Small intestine (tissue), 7 donors: ENCODE measurements around the gene ITPR1. TPM values are rescaled to one million over a fixed set of nuclear protein-coding genes. Genes with fewer than 3 reads are reported as not detected.
"Not testable (repeated sequence)": the region's sequence is repeated elsewhere in the genome, so short reads cannot be mapped to it uniquely, and the experiment has no call there.

Source experiments
- DNase-seq, 2 donors: peaks; one replicate each; pipeline versions ENCODE4 v3.0.0 to v3.0.0-alpha.2; 2013
- FAIRE-seq: peaks from 2 replicates; lab custom pipeline; 2012; peaks lifted over from hg19 to GRCh38; lab: Jason Lieb, UNC
- H3K27ac ChIP-seq, 3 donors: one replicate each; pipeline ENCODE4 v1.5.1; 2013; ENCODE audit warnings: low read length in 2 of 3, mild to moderate bottlenecking in 2 of 3, control low read depth in 1 of 3, inconsistent platforms in 1 of 3, low read depth in 1 of 3, moderate library complexity in 1 of 3
- H3K27me3 ChIP-seq, 3 donors: one replicate each; pipeline ENCODE4 v1.6.1; 2013; ENCODE audit warnings: low read length in 3 of 3, inconsistent platforms in 1 of 3; ENCODE audit not compliant: control insufficient read depth in 3 of 3, insufficient read depth in 3 of 3
- H3K36me3 ChIP-seq, 3 donors: one replicate each; pipeline ENCODE4 v1.6.1; 2013; ENCODE audit warnings: low read length in 3 of 3, inconsistent platforms in 1 of 3, low read depth in 1 of 3, mild to moderate bottlenecking in 1 of 3, moderate library complexity in 1 of 3; ENCODE audit not compliant: control insufficient read depth in 3 of 3, insufficient read depth in 2 of 3
- H3K4me1 ChIP-seq, 3 donors: one replicate each; pipeline ENCODE4 v1.6.1; 2013; ENCODE audit warnings: low read length in 2 of 3, inconsistent platforms in 1 of 3, low read depth in 1 of 3, mild to moderate bottlenecking in 1 of 3, moderate library complexity in 1 of 3; ENCODE audit not compliant: control insufficient read depth in 3 of 3, insufficient read depth in 2 of 3
- H3K4me3 ChIP-seq, 3 donors: one replicate each; pipeline ENCODE4 v1.5.1; 2013; ENCODE audit warnings: low read length in 3 of 3, control low read depth in 1 of 3, inconsistent platforms in 1 of 3, low read depth in 1 of 3, mild to moderate bottlenecking in 1 of 3, moderate library complexity in 1 of 3
- H3K9me3 ChIP-seq, 2 donors: one replicate each; pipeline ENCODE4 v1.6.1; 2013; ENCODE audit warnings: low read depth in 1 of 2, low read length in 1 of 2; ENCODE audit not compliant: control insufficient read depth in 2 of 2, insufficient read depth in 1 of 2
- WGBS, 3 donors: extraction: QIAGEN DNeasy Blood & Tissue Kit; methylation state at CpG; one replicate each; pipeline ENCODE4 v1.1.7; 2013; 5-methylcytosine and 5-hydroxymethylcytosine counted together
- polyA plus RNA-seq, 4 donors: library from polyadenylated mRNA; stranded (reverse) in 3 of 4; unstranded in 1 of 4; fragments of 200-250 nt in 3 of 4; fragments of 120-200 nt in 1 of 4; gene quantifications; one replicate each; pipeline versions ENCODE4 v1.2.1 to v1.2.3, GENCODE V29; 2013
- donor health status: healthy with polysubstance abuse.
- donor health status: control.
- donor health status: control.
- donor health status: Bipolar disorder and iron deficiency.
- donor health status: healthy.

Gene ITPR1
- polyA plus RNA-seq, 4 donors = 0.89 to 13.8 (median 5.1) TPM

DNA sequence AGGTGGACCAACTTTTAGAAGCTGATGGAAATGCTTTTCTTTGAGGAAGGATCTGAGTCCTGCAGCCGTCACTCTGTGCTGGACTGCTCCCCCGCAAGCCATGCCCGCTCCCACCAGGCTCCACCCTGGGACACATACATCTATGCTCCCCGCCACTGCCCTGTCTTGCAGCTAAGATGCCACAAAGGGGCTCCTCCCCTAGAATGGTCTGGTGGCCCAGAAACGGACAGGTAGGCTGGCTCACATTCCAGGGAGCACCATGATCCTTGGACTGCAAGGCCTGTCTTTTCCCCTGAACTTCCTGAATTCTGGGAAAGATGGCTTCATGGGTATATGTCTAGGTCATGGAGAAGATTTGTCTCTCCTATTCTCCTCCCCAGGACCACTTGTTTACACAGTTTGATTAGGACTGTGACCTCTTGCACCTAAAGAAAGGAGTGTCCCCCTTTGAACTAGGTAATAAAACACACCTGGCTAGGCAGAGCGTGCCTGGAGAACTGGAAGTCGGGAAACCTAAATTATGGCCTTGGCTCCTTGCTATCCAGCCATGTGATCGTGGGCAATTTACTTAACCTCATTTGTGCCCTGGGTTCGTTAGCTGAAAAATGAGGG is 265.2 kb downstream of the ITPR1 start:
- DNase-seq (peak; percentile 72 to 85), FAIRE-seq (no peak)
- 22 to 60% (median 43%) methylated on average over 9 of the region's 9 CpGs for WGBS, 3 donors
- peak overlapping the region in 2 of 3 donors; percentile 59 to 71 for H3K27ac ChIP-seq
- peaks cover 0 to 61% (median 11%) of the 10 kb centered on the region in 3 donors for H3K4me1 ChIP-seq
- no peaks in the 10 kb centered on the region for H3K27me3 ChIP-seq
- H3K4me3 ChIP-seq = no peak overlapping the region
- peaks cover 0 to 2% (median 0%) of the 10 kb centered on the region in 3 donors for H3K36me3 ChIP-seq
- H3K9me3 ChIP-seq = peaks cover 0 to 9% of the 10 kb centered on the region in 2 donors

DNA sequence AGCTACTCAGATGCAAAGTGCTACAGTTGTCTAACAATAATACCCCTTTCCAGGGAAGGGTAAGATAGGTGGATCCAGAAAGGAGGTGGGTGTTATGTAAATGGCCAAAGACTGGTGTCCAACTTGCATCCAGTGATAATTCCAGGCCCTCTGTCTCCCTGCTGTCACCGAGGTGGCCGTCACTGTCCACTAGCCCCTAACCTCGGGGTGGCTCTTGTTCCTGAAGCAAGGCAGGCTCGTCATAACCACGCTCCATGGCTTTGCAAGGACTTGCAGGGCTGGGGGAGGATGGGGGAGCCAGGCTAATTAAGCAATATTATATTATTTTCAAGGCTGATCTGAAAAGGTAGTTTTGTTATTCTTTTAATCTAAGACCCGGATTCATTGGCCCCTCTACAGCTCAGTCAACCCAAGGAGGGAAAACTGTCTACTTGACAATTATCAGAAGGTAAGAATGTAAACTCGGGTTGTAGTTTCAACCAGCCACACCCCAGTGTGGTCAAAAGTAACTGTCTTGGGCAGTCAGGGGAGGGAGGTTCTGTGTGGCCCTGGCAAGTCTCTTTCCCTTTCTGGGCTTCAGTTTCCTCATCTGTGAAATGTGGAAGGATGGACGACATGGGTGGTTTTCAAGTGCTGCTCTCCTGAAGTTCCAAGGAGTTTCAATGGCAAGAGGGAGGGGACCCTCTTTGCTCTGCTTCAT is 266.0 kb downstream of the ITPR1 start:
- Histone ChIP-seq H3K4me3 (no peak overlapping the region), H3K36me3 (peaks cover 0 to 2% (median 0%) of the 10 kb centered on the region in 3 donors), H3K9me3 (peaks cover 0 to 9% of the 10 kb centered on the region in 2 donors), H3K4me1 (peaks cover 0 to 56% (median 11%) of the 10 kb centered on the region in 3 donors), H3K27me3 (no peaks in the 10 kb centered on the region), H3K27ac (peak overlapping the region in 2 of 3 donors; percentile 59 to 71)
- WGBS, 3 donors = 61 to 79% (median 69%) methylated on average over 8 of the region's 8 CpGs
- FAIRE-seq (no peak), DNase-seq (peak in 1 of 2 donors; percentile 38)

DNA sequence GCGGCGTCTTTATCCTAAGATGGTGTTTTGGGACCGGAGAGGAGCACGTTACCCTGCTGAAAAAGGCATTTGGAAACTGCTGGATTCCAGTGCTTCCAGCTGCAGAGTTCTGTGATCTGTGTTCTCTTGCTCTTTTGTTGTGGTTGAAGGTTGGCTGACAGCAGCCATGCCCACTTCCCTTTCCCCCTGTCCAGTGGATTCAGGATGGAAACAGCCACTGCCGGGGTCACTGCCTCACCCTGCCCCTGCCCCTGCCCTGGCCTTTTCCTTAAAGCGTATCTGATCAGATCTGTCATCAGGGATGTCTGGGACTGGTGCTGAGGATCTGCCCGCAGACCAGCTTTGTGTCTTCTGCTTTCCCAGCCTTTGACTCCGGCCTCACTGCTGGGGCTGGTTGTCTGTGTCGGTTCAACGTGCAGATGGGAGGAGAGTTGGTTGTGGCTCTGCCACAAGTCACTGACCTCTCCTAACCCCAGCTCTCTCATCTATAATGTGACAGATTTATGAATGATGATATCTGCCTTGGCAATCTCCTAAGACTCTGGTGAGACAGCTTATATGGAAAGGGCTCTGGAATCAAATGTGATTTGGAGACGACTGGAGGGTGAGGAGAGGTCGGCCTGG is 266.7 kb downstream of the ITPR1 start:
- peaks cover 0 to 50% (median 11%) of the 10 kb centered on the region in 3 donors for H3K4me1 ChIP-seq
- DNase-seq (peak; percentile 28 to 65), FAIRE-seq (no peak)
- H3K4me3 ChIP-seq = no peak overlapping the region
- WGBS, 3 donors = 33 to 62% (median 47%) methylated on average over 12 of the region's 12 CpGs
- H3K9me3 ChIP-seq = peaks cover 0 to 9% of the 10 kb centered on the region in 2 donors
- H3K27me3 ChIP-seq = no peaks in the 10 kb centered on the region
- no peak overlapping the region for H3K27ac ChIP-seq
- H3K36me3 ChIP-seq = peaks cover 0 to 2% (median 0%) of the 10 kb centered on the region in 3 donors

GRCh38 chr3:4761759-4762158 is 268.6 kb downstream of the ITPR1 start:
- WGBS, 3 donors = 84 to 92% (median 86%) methylated on average over 5 of the region's 5 CpGs
- no peak overlapping the region for H3K27ac ChIP-seq
- DNase-seq = no peak
- H3K4me3 ChIP-seq = no peak overlapping the region
- FAIRE-seq = no peak
- H3K27me3 ChIP-seq = no peaks in the 10 kb centered on the region
- peaks cover 0 to 2% (median 0%) of the 10 kb centered on the region in 3 donors for H3K36me3 ChIP-seq
- peaks cover 0 to 18% of the 10 kb centered on the region in 2 donors for H3K9me3 ChIP-seq
- H3K4me1 ChIP-seq = peaks cover 0 to 33% (median 9%) of the 10 kb centered on the region in 3 donors

DNA sequence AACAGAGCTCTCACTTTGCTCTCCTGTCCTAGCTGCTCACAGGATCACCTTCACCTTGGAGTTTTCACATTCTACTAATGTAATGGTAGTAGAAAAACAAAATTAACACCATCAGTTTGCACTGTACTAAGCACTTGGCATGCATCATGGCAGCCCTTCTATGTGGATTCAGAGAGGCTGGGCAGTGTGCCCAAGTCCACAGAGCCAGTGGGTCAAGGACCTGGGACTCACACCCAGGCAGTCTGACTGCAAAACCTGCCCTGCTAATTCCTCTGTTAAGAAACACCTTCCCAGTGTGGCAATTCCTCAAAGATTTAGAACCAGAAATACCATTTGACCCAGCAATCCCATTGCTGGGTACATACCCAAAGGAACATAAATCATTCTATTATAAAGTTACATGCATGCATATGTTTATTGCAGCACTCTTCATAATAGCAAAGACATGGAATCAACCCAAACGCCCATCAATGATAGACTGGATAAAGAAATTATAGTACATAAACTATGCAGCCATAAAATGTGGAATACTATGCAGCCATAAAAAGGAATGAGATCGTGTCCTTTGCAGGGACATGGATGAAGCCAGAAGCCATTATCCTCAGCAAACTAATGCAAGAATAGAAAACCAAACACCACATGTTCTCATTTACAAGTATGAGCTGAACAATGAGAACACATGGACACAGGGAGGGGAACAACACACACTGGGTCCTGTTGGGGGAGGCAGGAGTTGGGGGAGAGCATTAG is 269.5 kb downstream of the ITPR1 start:
- not testable (repeated sequence) for FAIRE-seq, DNase-seq

DNA sequence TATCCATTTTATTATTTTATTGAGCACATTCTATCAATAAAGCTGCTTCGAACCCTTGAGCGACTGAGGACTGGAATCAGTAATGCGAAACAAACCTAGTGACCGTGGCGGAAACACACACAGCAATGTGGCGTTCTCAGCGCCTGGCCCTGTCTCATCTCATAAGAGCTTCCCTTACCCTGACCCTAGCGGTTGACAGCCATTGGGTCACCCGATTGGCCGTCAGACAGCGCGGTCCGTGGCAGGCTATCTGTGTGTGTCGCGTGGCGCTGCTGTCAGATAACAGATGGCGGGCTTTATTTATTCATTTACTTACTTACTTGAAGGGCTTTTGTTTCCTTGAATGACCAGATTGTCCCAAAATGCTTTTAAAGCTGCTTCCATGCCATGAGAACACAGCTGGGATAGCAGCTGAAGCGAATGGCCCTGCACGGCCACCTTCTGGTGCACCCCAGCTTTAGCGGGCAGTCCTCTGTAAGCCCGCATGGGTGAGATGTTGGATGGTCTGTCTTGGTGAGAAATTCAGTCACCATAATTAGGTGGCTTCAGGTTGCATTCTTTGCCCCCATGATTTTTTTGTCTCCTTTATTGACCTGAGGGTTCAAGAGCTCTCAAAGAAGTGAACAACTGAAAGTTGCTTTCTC is 270.6 kb downstream of the ITPR1 start:
- Histone ChIP-seq H3K9me3 (peaks cover 0 to 23% of the 10 kb centered on the region in 2 donors), H3K27me3 (no peaks in the 10 kb centered on the region), H3K27ac (no peak overlapping the region), H3K36me3 (peaks cover 0 to 2% (median 0%) of the 10 kb centered on the region in 3 donors), H3K4me1 (peaks cover 0 to 13% (median 2%) of the 10 kb centered on the region in 3 donors), H3K4me3 (no peak overlapping the region)
- WGBS, 3 donors = 97 to 98% (median 97%) methylated on average over 21 of the region's 21 CpGs
- FAIRE-seq (no peak), DNase-seq (no peak)

More for the DNA sequence above, 269.5 kb downstream of the ITPR1 start:
- 85 to 88% (median 86%) methylated on average over 2 of the region's 2 CpGs for WGBS, 3 donors
- peaks cover 0 to 23% of the 10 kb centered on the region in 2 donors for H3K9me3 ChIP-seq
- not testable (repeated sequence) for H3K4me3 ChIP-seq, H3K27me3 ChIP-seq, H3K27ac ChIP-seq, H3K36me3 ChIP-seq
- H3K4me1 ChIP-seq = peaks cover 0 to 24% (median 5%) of the 10 kb centered on the region in 3 donors

GRCh38 chr3:4765212-4765611 is 272.1 kb downstream of the ITPR1 start:
- H3K9me3 ChIP-seq = peaks cover 0 to 20% of the 10 kb centered on the region in 2 donors
- no peaks in the 10 kb centered on the region for H3K27me3 ChIP-seq
- FAIRE-seq = no peak
- peaks cover 0 to under 1% (median 0%) of the 10 kb centered on the region in 3 donors for H3K4me1 ChIP-seq
- H3K36me3 ChIP-seq = peaks cover 0 to 2% (median 0%) of the 10 kb centered on the region in 3 donors
- DNase-seq = no peak
- WGBS, 3 donors = 92 to 98% (median 94%) methylated on average over 3 of the region's 3 CpGs
- H3K4me3 ChIP-seq = no peak overlapping the region
- no peak overlapping the region for H3K27ac ChIP-seq
